GM13976 (cell line): Measurements from ENCODE around the gene RGS9.

Experiments used
- DNase-seq: peaks from one replicate; pipeline ENCODE4 v3.0.0; 2012; ENCODE audit warnings: low spot score
- in situ Hi-C: fragments of 300-500 bp; cut with MboI; formaldehyde crosslinking; loops from one replicate; pipeline ENCODE4 v1.12.0; 2022; ENCODE audit warnings: low sequenced_read_pairs, mixed read lengths, inconsistent platforms; ENCODE audit not compliant: unreplicated experiment
- TF ChIP-seq, protein P1 (sequence below): IDR thresholded peaks from 2 replicates; pipeline ENCODE4 v1.5.1; 2012; ENCODE audit warnings: borderline replicate concordance, mild to moderate bottlenecking; ENCODE audit not compliant: insufficient read depth; ENCODE audit errors: extremely low read depth, missing control alignments, control extremely low read depth

RGS9 gene

DNA sequence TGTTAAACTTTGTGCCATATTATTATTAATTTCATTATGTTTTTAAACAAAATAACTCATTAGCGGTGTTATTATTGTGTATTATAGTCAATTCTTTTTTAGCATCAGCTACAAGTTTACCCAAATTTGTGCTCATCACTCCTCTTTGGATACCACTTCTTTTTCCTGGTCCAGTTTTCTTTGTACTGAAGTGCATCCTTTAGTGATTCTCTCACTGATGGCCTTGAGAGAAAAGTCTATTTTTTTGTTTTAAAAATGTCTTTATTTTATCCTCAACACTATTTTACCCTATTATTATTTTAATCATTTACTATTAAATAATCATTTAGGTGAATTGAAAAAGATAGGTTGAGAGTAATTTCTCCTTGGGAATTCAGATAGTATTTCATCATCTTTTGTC, 99.2 kb downstream of the RGS9 start:
- no peak for DNase-seq
- TF ChIP-seq, protein P1, sequence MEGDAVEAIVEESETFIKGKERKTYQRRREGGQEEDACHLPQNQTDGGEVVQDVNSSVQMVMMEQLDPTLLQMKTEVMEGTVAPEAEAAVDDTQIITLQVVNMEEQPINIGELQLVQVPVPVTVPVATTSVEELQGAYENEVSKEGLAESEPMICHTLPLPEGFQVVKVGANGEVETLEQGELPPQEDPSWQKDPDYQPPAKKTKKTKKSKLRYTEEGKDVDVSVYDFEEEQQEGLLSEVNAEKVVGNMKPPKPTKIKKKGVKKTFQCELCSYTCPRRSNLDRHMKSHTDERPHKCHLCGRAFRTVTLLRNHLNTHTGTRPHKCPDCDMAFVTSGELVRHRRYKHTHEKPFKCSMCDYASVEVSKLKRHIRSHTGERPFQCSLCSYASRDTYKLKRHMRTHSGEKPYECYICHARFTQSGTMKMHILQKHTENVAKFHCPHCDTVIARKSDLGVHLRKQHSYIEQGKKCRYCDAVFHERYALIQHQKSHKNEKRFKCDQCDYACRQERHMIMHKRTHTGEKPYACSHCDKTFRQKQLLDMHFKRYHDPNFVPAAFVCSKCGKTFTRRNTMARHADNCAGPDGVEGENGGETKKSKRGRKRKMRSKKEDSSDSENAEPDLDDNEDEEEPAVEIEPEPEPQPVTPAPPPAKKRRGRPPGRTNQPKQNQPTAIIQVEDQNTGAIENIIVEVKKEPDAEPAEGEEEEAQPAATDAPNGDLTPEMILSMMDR: no peak
- in situ Hi-C loops: no loop called here

DNA sequence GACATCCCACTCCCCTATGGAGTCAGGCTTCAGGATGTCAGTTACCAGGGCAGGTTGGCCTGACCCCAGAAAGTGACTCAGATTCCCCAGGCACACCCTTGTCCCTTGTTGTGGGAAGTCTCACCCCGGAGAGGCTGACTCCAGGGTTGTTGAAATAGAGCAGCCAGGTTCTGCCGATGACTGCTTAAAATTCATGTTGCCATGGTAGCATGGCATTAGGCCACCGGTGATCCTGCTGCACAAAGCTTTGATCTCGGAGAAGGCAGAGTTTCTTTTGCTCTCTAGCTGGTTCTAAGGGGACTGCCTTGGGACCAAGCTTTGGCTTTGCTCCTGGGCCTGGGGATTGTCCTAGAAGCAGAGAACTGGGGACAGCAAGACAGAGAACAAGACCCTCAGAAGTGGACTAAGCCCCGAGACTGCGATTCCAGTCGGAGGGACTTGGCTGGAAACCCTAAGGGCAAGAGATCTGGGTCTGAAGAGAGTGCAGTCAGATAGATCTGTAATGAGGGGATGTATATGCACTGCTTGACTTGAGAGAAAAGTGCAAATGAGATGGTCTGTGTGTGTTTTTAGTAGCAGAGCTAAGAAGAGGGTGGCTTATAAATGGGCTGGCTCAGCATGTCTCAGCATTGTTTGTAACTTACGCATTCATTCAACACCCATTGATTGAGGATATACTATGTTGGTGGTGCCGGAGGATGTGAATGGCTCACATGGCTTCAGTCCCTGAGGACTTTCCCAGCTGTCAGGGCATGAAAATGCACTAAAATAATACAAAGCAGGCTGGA, 106.9 kb downstream of the RGS9 start:
- DNase-seq: no peak
- in situ Hi-C loops: no loop called here
- TF ChIP-seq, protein P1: no peak

DNA sequence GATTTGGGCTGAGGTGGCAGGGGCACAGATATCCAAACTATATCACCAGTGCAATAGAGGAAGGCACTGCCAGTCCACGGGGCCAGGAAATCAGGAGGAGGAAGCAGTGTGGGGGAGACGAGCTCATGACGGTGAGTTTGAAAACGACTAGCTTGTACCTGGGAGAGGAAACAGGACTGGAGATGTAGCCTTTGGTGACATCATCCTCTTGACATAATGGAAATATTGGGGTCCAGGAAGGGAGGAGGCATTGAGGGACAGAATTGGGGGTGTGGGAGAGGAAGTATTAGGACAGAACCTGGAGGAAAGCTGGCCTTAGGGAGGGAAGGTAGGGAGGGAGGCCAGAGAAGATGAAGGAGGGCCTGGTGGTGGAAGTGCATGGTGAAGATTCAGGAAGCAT, 109.1 kb downstream of the RGS9 start:
- TF ChIP-seq, protein P1: no peak
- in situ Hi-C loops: no loop called here
- no peak for DNase-seq

DNA sequence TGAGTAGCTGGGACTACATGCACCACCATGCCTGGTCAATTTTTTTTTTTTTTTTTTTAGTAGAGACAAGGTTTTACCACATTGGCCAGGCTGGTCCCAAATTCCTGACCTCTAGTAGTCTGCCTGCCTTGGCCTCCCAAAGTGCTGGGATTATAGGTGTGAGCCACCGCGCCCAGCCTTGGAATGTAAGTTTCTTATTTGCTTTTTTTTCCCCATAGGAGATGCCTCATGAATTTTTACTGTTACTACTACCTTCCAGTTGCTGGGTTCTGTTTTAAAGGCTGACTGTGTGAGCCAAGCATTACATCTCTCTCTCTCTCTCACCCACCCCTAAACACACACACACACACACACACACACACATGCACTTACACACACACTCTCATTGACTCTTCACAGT, 112.6 kb downstream of the RGS9 start:
- in situ Hi-C loops: no loop called here
- no peak for DNase-seq
- TF ChIP-seq, protein P1: no peak

DNA sequence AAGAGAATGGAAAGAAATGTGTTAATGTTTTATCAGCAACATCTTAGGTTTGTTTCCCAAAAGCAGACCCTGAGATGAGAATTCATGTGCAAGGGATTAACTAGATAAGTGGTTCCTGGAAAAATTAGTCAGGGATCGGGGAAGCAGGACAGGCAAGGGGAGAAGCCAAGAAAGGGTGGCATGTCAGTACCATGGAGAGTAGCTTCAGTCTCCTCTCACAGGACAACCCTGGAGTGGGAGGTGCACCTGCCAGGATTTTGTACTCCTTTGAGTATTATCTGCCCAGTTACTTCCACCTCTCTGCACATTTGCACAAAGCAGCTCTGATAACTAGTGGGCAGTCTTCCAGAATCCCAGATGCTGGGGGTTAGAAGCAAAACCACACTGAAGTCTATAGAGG, 117.0 kb downstream of the RGS9 start:
- no peak for DNase-seq
- in situ Hi-C loops: no loop called here
- TF ChIP-seq, protein P1: no peak

DNA sequence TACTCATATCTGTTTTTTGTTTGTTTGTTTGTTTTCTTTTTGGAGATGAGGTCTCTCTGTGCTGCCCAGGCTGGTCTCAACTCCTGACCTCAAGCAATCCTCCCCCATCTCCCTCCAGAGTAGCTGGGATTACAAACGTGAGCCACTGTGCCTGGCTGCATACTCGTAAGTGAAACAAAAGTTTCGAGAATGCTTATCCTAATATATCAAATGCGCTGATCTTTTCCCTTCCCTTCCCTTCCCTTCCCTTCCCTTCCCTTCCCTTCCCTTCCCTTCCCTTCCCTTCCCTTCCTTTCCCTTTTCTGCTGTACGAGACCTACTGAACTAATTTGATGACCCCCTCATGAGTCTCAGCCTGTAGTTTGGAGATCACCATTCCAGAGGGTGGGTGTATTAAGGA, 122.1 kb downstream of the RGS9 start:
- DNase-seq: no peak
- TF ChIP-seq, protein P1: no peak
- in situ Hi-C loops: no loop called here
